GM10266 (cell line): Measurements from ENCODE around the gene YTHDC1.
"Not testable (repeated sequence)": the region's sequence is repeated elsewhere in the genome, so short reads cannot be mapped to it uniquely, and the experiment has no call there.

Experiments used
- DNase-seq: peaks from one replicate; pipeline ENCODE4 v3.0.0; 2012; ENCODE audit errors: extremely low spot score
- CTCF ChIP-seq: IDR thresholded peaks from 2 replicates; pipeline ENCODE4 v1.5.1; 2012; ENCODE audit warnings: mild to moderate bottlenecking, low read depth; ENCODE audit not compliant: control insufficient read depth, insufficient read depth; ENCODE audit errors: missing control alignments

Gene YTHDC1

GRCh38 chr4:68349649-68350360 is at the start of gene YTHDC1:
YTHDC1 (minus strand) TSS chr4:68350090; CDS start chr4:68349753, 337 bp downstream.
- DNase-seq, result peak; percentile 89
- no peak for TF ChIP-seq CTCF

DNA sequence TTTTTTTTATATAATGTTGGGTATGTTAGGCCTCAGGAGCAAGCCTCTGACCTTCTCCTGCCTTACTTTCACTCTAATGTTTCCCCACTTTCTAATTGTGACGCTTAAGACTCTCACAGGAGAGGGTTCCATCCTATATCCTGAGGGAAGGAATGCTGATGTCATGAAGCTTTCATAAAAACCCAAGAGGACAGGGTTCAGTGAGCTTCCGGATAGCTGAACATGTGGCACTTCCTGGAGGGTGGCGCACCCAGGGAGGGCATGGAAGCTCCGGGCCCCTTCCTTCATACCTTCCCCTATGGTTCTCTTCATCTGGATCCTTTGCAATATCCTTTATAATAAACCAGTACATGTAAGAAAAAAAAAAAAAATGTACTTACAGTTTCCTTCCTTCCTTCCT is 49.4 kb upstream of the YTHDC1 start:
- DNase-seq, result no peak
- no peak for TF ChIP-seq CTCF

- DNase-seq, result no peak
- TF ChIP-seq CTCF, result no peak
These were observed 46.9 kb upstream of the YTHDC1 start for GRCh38 chr4:68396756-68397155.

GRCh38 chr4:68391436-68391835 is 41.5 kb upstream of the YTHDC1 start:
- no peak for DNase-seq
- TF ChIP-seq CTCF, result no peak

- DNase-seq, result no peak
- no peak for TF ChIP-seq CTCF
These were observed 40.5 kb upstream of the YTHDC1 start for GRCh38 chr4:68390205-68390935.

GRCh38 chr4:68389386-68389913 is 39.6 kb upstream of the YTHDC1 start:
- not testable (repeated sequence) for DNase-seq

DNA sequence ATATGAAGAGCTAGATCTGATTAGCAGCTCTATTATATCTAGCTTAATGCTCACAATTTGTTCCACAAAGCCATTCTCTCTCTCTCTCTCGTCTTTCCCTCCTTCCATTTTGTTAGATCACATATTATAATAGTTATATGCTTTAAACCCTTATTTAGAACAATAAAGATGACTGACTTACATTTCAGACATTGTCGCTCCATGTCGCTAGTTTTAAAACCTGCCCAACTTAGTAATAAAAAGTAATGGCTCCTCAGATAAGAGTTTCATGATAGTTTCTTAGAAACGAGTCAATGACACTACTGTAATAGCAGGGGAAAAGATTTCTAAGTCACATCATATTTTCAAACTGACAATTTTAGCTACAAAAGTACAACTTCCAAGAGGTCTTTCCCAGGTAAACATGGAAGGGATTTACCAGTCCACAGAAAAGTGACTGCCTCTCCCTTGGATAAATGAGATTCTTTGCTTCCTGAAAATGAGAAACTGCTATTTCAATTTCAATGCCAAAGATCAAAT is 38.5 kb upstream of the YTHDC1 start:
- no peak for DNase-seq
- no peak for TF ChIP-seq CTCF
